ENCODE measurements around the gene TIFAB.

The TIFAB gene

DNA sequence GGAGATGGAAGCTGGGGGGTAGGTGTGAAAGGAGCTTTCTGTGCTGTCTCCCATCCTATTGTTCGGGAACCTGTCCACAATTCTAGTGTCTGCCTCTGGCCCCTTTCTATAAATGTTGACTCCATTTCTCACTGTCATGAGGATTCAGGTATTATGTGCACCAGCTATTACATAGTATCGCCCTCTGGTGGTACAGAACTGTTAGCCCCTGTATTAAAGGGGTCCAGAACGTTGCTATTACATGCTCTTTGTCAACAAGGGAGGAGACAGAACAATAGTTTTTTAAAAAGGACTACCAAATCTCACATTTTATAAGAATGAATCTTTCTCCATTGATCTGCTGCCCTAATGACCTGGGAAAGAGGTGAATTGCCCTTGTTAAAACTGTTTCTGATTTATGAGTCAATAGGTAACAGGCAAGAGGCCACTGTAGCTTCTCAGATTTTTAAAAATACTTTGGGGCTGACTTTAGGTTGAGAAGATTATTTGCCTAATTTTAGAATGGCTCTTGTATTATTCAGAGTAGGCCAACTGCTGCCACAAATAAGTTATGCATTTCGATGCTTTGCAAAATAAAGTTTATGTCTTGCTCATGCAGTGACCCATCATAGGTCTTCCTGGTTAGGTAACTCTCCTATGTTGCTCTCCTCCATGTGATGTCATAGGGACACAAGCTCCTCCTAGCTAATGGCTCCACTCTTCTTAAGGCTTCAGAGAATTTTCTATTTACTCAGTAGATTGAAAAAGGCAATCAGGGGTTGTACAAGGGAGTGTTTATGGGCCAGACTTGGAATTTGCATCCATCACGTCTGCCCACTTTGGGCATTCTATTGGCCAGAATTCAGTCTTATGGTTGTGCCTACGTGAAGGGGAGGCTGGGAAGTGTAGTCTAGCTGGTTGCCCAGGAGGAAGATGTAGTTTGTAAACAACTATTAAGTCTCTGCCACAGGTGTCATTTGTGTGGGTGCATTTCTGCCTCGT is 25.8 kb downstream of the TIFAB start:
- DNase-seq (ENCODE audit: low read depth), result peak; percentile 68
- H3K4me3 ChIP-seq (ENCODE audit: low read length), result no peak overlapping the region
- TF ChIP-seq, protein P1, sequence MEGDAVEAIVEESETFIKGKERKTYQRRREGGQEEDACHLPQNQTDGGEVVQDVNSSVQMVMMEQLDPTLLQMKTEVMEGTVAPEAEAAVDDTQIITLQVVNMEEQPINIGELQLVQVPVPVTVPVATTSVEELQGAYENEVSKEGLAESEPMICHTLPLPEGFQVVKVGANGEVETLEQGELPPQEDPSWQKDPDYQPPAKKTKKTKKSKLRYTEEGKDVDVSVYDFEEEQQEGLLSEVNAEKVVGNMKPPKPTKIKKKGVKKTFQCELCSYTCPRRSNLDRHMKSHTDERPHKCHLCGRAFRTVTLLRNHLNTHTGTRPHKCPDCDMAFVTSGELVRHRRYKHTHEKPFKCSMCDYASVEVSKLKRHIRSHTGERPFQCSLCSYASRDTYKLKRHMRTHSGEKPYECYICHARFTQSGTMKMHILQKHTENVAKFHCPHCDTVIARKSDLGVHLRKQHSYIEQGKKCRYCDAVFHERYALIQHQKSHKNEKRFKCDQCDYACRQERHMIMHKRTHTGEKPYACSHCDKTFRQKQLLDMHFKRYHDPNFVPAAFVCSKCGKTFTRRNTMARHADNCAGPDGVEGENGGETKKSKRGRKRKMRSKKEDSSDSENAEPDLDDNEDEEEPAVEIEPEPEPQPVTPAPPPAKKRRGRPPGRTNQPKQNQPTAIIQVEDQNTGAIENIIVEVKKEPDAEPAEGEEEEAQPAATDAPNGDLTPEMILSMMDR (IDR thresholded peaks at IDR 0.05; ENCODE audit: insufficient read depth, low read depth, low read length, missing control alignments), result peak; percentile 79

DNA sequence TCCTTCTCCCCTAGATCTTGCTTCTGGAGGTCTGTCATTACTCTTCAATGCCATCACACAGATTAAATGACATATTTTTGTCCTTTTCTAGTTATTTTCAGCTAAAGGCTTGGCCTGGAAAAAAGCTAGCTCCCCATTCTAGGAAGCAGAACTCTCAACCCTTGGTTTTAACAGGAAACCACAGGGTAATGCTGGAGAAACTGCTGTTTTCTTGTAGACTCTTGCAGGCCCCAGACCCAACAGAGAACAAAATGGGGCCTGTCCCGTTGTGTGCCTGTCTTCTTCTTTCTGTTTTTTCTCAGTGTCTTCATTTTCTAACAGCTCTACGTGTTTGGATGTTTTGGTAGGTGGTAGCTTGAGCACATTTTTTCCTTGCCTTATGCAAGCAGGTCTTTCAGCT is 26.5 kb downstream of the TIFAB start:
- TF ChIP-seq, protein P1 (IDR thresholded peaks at IDR 0.05; ENCODE audit: insufficient read depth, low read depth, low read length, missing control alignments), result no peak
- no peak for DNase-seq (ENCODE audit: low read depth)
- no peak overlapping the region for H3K4me3 ChIP-seq (ENCODE audit: low read length)

DNA sequence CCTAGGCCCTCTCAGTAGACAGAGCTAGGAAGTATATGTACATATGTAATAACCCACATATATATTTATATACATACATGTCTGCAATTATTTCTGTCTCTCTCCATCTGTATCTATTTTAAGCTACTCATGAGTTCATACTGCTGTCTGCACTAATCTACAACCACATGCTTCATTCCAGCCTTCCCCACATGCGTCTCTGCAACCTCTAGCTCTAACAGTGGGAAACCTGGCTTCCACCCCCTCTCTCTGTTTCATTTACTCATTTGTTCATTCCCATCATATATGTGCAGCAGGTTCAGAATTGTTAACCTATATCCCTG is 28.3 kb downstream of the TIFAB start:
- TF ChIP-seq, protein P1 (IDR thresholded peaks at IDR 0.05; ENCODE audit: insufficient read depth, low read depth, low read length, missing control alignments), result no peak
- no peak overlapping the region for H3K4me3 ChIP-seq (ENCODE audit: low read length)
- DNase-seq (ENCODE audit: low read depth), result no peak

DNA sequence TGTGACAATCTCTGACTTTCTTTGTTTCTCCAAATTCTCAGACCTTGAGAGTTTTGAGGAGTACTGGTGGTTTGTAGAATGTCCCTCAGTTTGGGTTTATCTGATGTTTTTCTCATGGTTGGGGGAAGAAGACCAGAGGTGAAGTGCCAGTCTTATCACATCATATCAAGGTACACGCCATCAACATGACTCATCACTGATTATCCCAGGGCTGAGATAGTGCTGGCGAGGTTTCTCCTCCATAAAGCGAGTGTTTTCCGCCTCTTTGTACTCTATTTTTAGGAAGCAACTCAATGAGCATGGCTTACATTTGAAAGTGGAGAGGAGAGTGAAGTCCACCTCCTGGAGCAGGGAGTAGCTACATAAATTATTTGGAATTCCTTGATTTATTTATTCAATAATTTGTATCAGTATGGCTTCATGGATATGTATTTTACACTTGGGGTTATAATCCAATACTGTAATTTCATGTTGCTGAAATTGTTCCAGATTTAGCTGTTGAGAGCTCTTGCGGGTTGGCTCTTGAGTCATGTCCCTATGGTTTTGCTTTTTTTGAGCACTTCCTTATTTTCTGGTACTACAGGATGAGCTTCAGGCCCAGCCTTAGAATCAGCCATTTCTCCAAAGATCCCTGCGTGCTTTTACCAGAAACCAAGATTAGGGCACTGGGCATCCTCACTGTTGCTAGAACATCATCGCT is 28.9 kb downstream of the TIFAB start:
- TF ChIP-seq, protein P1 (IDR thresholded peaks at IDR 0.05; ENCODE audit: insufficient read depth, low read depth, low read length, missing control alignments), result no peak
- DNase-seq (ENCODE audit: low read depth), result no peak
- H3K4me3 ChIP-seq (ENCODE audit: low read length), result no peak overlapping the region

DNA sequence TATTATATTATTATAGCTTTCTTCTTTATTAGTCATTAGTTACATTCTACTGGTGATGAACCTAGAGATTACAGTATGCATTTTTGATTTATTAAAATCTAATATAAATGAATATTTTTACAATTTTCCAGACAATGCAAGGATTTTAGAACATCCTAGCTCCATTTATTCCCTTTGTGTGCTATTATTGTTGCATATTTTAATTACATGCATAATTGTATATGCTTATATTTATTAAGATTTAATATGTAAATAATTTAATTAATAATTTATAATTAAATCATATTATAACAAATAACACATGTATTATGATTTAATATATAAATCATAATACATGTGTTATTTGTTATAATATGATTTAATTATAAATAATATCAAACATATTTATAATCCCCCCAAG is 29.7 kb downstream of the TIFAB start:
- no peak overlapping the region for H3K4me3 ChIP-seq (ENCODE audit: low read length)
- TF ChIP-seq, protein P1 (IDR thresholded peaks at IDR 0.05; ENCODE audit: insufficient read depth, low read depth, low read length, missing control alignments), result no peak
- no peak for DNase-seq (ENCODE audit: low read depth)

DNA sequence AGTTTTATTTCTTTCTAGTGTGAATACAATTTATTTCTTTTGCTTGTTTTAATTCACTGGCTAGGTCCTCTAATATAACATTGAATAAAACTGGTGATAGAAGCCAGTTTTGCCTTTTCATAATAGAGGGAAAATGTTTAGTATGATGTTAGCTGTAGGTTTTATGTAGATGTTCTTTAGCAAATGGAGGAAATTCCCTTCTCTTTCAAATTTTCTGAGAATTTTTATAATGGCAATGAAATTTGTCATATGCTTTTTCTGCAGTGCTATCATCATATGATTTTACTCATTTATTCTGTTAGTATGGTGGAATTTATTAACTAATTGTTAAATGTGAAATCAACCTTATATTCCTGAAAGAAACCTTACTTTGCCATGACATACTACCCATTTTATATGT is 35.1 kb downstream of the TIFAB start:
- TF ChIP-seq, protein P1 (IDR thresholded peaks at IDR 0.05; ENCODE audit: insufficient read depth, low read depth, low read length, missing control alignments), result no peak
- no peak for DNase-seq (ENCODE audit: low read depth)
- H3K4me3 ChIP-seq (ENCODE audit: low read length), result no peak overlapping the region
